Measurements from ENCODE around the gene MSI2.

The MSI2 gene

DNA sequence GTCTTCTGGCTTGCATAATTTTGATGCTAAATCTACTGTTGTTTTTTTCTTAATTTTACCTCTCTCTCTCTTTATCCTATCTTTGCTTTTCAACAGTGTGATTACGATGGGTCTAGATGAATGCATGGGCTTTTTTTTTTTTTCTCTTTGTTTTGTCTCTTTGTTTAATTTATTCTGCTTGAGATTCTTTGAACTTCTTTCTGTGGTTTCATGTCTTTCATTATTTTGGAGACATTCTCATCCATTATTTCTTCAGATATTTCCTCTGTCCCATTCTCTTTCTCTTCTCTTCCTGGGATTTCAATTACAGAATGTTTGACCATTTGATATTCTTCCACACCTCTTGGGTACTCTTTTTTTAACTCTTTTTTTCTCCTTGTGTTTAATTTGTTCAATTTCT, 436.4 kb downstream of the MSI2 start:
- DNase-seq (ENCODE audit: low read depth, low spot score), result no peak
- no peak overlapping the region for H3K4me3 ChIP-seq
- H3K36me3 ChIP-seq (ENCODE audit: insufficient read depth, low read length), result no peaks in the 10 kb centered on the region
- no peak overlapping the region for H3K9ac ChIP-seq (ENCODE audit: insufficient read length)
- no peak overlapping the region for H3K27ac ChIP-seq
- no peak for TF ChIP-seq POLR2AphosphoS5 (IDR thresholded peaks at IDR 0.05; ENCODE audit: borderline replicate concordance, low read depth, low read length)
- H3K9me3 ChIP-seq (ENCODE audit: low read depth, low read length), result no peaks in the 10 kb centered on the region

DNA sequence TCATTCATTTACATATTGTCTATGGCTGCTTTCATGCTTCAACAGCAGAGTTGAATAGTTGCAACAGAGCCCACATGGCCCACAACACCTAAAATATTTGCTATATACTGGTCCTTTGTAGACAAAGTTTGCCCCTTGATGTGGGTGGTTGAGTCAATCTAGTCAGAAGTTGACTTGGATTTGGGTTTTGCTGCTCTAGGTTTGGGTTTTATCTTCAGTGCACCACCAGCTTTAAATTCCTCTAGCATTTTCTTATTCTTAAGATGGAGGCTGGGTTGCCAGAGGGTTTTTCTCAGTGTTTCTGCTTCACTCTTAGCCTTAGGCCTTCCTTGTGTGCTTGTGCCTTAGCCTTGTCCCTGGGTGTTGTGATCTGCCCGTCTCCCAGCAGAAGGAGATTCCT, 437.7 kb downstream of the MSI2 start:
- H3K9ac ChIP-seq (ENCODE audit: insufficient read length), result no peak overlapping the region
- no peak for TF ChIP-seq FOXP2 (optimal IDR thresholded peaks at IDR 0.05; ENCODE audit: control extremely low read depth, extremely low read length, insufficient read depth)
- TF ChIP-seq POLR2AphosphoS5 (IDR thresholded peaks at IDR 0.05; ENCODE audit: borderline replicate concordance, low read depth, low read length), result no peak
- no peak for TF ChIP-seq EZH2 (IDR thresholded peaks at IDR 0.05)

DNA sequence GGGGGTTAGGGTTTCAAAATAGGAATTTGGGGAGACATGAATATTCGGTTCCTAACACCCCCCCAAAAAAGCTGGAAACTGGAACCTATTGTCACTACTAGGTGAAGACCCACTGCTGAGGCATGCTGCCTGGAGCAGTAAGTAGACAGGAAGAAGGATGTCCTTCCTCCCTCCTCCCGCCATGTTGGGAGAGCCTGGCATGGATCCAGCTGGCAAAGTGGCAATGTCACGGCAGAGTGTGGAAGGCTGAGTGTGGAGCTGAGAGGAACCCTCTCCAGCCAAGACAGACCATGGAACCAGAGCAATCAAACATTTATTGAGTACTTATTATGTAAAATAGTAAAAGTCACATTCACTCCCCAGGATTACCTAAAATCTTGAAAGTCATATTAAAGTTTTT, 439.7 kb downstream of the MSI2 start:
- no peak for DNase-seq (ENCODE audit: low read depth, low spot score)

More for the DNA sequence above, 437.7 kb downstream of the MSI2 start:
- no peaks in the 10 kb centered on the region for H3K36me3 ChIP-seq (ENCODE audit: insufficient read depth, low read length)
- H3K9me3 ChIP-seq (ENCODE audit: low read depth, low read length), result no peaks in the 10 kb centered on the region
- H3K4me3 ChIP-seq, result no peak overlapping the region
- no peak overlapping the region for H3K27ac ChIP-seq
- no peak for DNase-seq (ENCODE audit: low read depth, low spot score)

DNA sequence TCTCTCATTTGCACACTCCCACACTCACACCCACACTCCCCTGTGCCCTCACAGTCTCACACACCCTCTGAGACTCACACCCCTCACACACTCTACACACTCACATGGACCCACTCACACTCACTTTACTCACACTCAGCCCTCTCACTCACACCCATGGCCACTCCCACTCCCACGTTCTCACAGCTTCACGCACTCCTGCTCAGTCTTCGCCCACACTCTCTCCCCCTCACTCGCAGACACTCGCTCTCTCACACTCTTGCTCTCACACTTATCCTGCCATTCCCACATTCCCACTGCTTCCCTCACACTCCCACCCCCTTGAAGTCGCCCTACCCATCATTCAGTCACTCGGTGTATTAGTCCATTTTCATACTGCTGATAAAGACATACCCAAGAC, 440.9 kb downstream of the MSI2 start:
- Histone ChIP-seq H3K36me3 (ENCODE audit: insufficient read depth, low read length) (no peaks in the 10 kb centered on the region), H3K9ac (ENCODE audit: insufficient read length) (no peak overlapping the region), H3K4me3 (no peak overlapping the region), H3K27ac (no peak overlapping the region), H3K9me3 (ENCODE audit: low read depth, low read length) (no peaks in the 10 kb centered on the region)
- DNase-seq (ENCODE audit: low read depth, low spot score), result no peak
- TF ChIP-seq FOXP2 (optimal IDR thresholded peaks at IDR 0.05; ENCODE audit: control extremely low read depth, extremely low read length, insufficient read depth) (no peak), POLR2AphosphoS5 (IDR thresholded peaks at IDR 0.05; ENCODE audit: borderline replicate concordance, low read depth, low read length) (no peak)

More for the DNA sequence above, 439.7 kb downstream of the MSI2 start:
- Histone ChIP-seq H3K27ac (no peak overlapping the region), H3K4me3 (no peak overlapping the region), H3K36me3 (ENCODE audit: insufficient read depth, low read length) (no peaks in the 10 kb centered on the region), H3K9me3 (ENCODE audit: low read depth, low read length) (no peaks in the 10 kb centered on the region), H3K9ac (ENCODE audit: insufficient read length) (no peak overlapping the region)
- TF ChIP-seq FOXP2 (optimal IDR thresholded peaks at IDR 0.05; ENCODE audit: control extremely low read depth, extremely low read length, insufficient read depth) (no peak), EZH2 (IDR thresholded peaks at IDR 0.05) (no peak), POLR2AphosphoS5 (IDR thresholded peaks at IDR 0.05; ENCODE audit: borderline replicate concordance, low read depth, low read length) (no peak)

DNA sequence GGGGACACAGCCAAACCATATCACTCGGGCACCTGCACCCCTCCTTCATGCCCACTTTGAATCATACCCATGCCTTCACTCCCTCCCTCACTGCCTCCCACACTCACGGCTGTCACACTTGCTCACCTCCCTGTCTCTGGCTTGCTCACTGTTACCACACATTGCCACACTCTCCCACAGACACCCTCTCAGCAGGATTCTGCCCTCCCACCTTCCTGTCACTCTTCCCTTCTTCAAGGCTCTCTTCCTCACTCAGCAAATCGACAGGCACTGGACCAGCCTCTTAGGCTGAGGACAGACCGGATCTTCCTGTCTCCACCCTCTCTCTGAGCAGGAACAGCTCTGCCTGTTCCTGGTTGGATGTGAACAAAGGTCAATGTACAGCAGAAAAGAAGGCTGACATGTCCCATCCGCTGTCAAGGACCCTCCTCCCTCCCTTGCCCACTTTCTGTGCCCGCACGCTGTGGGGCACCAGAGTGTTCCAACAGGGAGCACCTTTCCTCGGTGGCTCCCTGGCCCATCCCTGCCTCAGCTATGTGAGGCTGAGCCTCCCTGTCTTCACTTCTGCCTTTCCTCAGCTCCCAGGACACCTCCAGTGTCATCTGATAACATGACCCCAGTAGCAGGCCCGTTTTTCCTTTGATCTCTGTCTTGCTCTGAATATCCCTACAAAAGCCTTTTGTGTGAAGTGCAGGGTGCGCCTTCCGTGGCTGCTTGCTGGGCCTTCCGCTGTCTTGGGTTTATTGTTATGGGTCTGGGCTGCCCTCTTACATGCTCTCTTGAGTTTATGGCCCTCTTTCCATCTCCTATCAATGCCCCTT, 441.8 kb downstream of the MSI2 start:
- no peaks in the 10 kb centered on the region for H3K9me3 ChIP-seq (ENCODE audit: low read depth, low read length)
- TF ChIP-seq FOXP2 (optimal IDR thresholded peaks at IDR 0.05; ENCODE audit: control extremely low read depth, extremely low read length, insufficient read depth) (no peak), EZH2 (IDR thresholded peaks at IDR 0.05) (no peak), POLR2AphosphoS5 (IDR thresholded peaks at IDR 0.05; ENCODE audit: borderline replicate concordance, low read depth, low read length) (no peak)
- no peak overlapping the region for H3K27ac ChIP-seq
- no peaks in the 10 kb centered on the region for H3K36me3 ChIP-seq (ENCODE audit: insufficient read depth, low read length)
- no peak overlapping the region for H3K9ac ChIP-seq (ENCODE audit: insufficient read length)
- DNase-seq (ENCODE audit: low read depth, low spot score), result no peak
- no peak overlapping the region for H3K4me3 ChIP-seq

DNA sequence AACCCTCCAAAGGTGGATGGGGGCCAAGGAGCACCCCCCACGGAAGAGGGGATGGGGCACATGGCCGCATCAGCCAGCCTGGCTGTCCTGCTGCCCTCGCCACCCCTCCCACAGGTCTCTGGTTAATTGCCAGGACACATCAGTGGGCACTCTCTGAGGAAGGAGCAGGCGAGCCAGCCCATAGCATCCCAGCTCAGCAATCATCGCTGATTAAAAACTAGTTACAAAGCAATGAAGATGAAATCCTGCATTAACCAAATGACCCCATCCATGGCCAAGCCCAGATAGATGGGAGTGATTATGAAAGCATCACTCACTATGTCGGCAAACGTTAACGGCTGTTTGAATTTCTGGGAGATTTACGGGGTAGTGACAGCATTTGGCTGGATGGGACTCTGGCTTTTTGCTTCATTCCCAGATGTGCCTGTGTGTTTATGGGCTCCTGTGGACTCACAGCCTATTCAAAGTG, 443.5 kb downstream of the MSI2 start:
- H3K9me3 ChIP-seq (ENCODE audit: low read depth, low read length), result no peaks in the 10 kb centered on the region
- H3K36me3 ChIP-seq (ENCODE audit: insufficient read depth, low read length), result no peaks in the 10 kb centered on the region
- H3K9ac ChIP-seq (ENCODE audit: insufficient read length), result no peak overlapping the region
- no peak overlapping the region for H3K4me3 ChIP-seq
- no peak overlapping the region for H3K27ac ChIP-seq
- no peak for DNase-seq (ENCODE audit: low read depth, low spot score)
- TF ChIP-seq FOXP2 (optimal IDR thresholded peaks at IDR 0.05; ENCODE audit: control extremely low read depth, extremely low read length, insufficient read depth) (no peak), EZH2 (IDR thresholded peaks at IDR 0.05) (no peak), POLR2AphosphoS5 (IDR thresholded peaks at IDR 0.05; ENCODE audit: borderline replicate concordance, low read depth, low read length) (no peak)

DNA sequence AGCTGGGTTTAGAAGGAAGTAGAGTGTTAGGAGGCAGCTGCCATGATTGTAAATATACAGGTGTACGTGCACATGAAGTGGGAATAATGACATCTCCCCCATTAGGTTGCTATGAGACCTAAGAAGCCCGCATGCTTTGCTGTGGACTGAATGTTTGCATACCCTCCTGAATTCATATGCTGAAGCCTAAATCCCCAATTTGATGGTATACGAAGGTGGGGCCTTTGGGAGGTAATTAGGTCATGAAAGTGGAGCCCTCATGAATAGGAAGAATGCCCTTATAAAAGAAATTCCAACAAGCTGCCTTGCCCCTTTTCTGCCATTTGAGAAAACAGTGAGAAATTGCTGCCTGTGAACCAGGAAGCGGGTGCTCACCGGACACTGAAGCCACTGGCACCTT, 444.8 kb downstream of the MSI2 start:
- no peak for DNase-seq (ENCODE audit: low read depth, low spot score)
- TF ChIP-seq POLR2AphosphoS5 (IDR thresholded peaks at IDR 0.05; ENCODE audit: borderline replicate concordance, low read depth, low read length), result no peak
- TF ChIP-seq FOXP2 (optimal IDR thresholded peaks at IDR 0.05; ENCODE audit: control extremely low read depth, extremely low read length, insufficient read depth), result no peak
- no peak for TF ChIP-seq EZH2 (IDR thresholded peaks at IDR 0.05)
- no peaks in the 10 kb centered on the region for H3K9me3 ChIP-seq (ENCODE audit: low read depth, low read length)
- no peak overlapping the region for H3K4me3 ChIP-seq
- no peak overlapping the region for H3K9ac ChIP-seq (ENCODE audit: insufficient read length)
- H3K36me3 ChIP-seq (ENCODE audit: insufficient read depth, low read length), result no peaks in the 10 kb centered on the region
- no peak overlapping the region for H3K27ac ChIP-seq

DNA sequence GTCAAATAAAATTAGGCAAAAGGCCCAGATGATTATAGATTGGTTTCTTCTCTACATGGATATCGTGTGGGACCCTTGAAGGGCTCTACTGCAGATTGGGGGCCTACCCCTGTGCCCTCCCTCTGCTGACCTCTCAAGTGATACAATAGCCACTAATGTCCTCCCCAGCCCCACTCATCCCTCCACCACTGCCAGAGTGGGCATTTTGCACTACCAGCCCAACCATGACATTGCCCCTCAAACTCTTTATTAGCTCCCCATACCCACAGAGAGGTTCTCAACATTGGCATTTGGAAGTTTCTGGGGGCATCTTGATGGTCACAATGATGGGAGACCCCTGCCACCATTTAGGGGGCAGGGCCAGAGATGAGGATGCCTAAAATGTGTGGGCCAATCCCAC, 446.9 kb downstream of the MSI2 start:
- Histone ChIP-seq H3K36me3 (ENCODE audit: insufficient read depth, low read length) (no peaks in the 10 kb centered on the region), H3K4me3 (no peak overlapping the region), H3K27ac (no peak overlapping the region), H3K9me3 (ENCODE audit: low read depth, low read length) (no peaks in the 10 kb centered on the region), H3K9ac (ENCODE audit: insufficient read length) (no peak overlapping the region)
- no peak for TF ChIP-seq EZH2 (IDR thresholded peaks at IDR 0.05)
- no peak for TF ChIP-seq POLR2AphosphoS5 (IDR thresholded peaks at IDR 0.05; ENCODE audit: borderline replicate concordance, low read depth, low read length)
- DNase-seq (ENCODE audit: low read depth, low spot score), result no peak

DNA sequence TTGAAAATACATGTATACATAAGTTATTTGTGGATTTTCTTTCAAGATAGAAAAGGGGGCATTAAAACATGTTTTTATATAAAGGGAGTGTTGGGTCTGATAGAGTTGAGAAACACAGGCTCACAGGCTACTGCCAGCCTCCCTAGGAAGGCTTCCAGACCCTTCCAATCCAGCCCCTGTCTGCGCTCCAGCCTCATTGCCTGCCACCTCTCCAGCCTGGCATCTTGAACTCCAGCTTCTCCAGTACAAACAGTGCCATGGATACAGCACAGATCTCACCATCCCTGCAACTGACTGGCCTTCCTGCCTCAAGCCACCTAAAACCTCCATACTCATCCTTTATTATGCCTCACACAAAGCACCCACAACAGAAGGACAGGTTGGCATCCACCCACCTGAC, 448.1 kb downstream of the MSI2 start:
- Histone ChIP-seq H3K9me3 (ENCODE audit: low read depth, low read length) (no peaks in the 10 kb centered on the region), H3K9ac (ENCODE audit: insufficient read length) (no peak overlapping the region), H3K27ac (no peak overlapping the region), H3K4me3 (no peak overlapping the region), H3K36me3 (ENCODE audit: insufficient read depth, low read length) (no peaks in the 10 kb centered on the region)
- TF ChIP-seq FOXP2 (optimal IDR thresholded peaks at IDR 0.05; ENCODE audit: control extremely low read depth, extremely low read length, insufficient read depth) (no peak), EZH2 (IDR thresholded peaks at IDR 0.05) (no peak), POLR2AphosphoS5 (IDR thresholded peaks at IDR 0.05; ENCODE audit: borderline replicate concordance, low read depth, low read length) (no peak)
- no peak for DNase-seq (ENCODE audit: low read depth, low spot score)

All from SK-N-MC (cell line).